GM12865 (cell line): ENCODE results near the gene FAAH.
A peak's percentile ranks its signal among the peaks of the same experiment; 100 is the strongest.

Experiments
- DNase-seq: peaks from one replicate; pipeline ENCODE4 v3.0.0; 2010; ENCODE audit warnings: low read depth
- H3K4me3 ChIP-seq: 2 replicates; pipeline ENCODE4 v1.5.1; 2011; ENCODE audit warnings: mild to moderate bottlenecking, low read depth, low read length, control low read depth
- CTCF ChIP-seq: IDR thresholded peaks from 2 replicates; pipeline ENCODE4 v1.5.1; 2011; ENCODE audit warnings: low read length, control low read depth, low read depth, inconsistent platforms; ENCODE audit not compliant: insufficient read depth; ENCODE audit errors: missing control alignments

The FAAH gene

DNA sequence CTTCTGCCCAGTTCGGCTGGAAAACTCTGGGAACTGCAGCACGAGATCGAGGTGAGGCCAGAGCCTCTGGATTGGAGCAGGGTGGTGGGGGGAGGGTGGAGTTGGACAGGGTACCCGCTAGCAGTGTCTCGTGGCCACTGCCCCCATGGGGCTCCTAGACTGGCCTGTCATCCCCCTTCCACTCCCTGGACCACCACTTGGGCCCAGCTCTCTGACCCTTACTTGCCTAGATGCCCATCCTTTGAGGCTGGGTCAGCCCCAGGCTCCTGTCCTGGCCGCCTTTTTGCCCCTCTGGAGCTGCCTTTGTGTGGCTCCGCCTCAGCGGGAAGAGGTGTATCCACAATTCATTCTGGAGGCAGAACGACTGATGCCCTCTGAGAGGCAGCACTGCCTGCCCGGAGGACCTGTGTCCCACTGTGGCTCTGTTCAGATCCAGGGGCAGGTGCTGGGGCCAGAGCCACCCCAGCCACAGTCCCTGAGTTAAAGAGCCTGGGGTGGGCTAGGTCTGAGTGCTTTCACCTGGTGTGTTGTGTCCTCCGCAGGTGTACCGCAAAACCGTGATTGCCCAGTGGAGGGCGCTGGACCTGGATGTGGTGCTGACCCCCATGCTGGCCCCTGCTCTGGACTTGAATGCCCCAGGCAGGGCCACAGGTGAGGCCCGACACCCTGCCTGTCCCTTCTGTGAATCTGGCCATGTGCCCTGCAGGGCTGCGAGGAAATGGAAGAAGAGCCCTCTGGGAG is 17.7 kb downstream of the FAAH start:
- no peak for DNase-seq
- H3K4me3 ChIP-seq: no peak overlapping the region
- peak; percentile 41 for TF ChIP-seq CTCF

- no peak for TF ChIP-seq CTCF
Measured at GRCh38 chr1:46412893-46413595, 18.9 kb downstream of the FAAH start.

DNA sequence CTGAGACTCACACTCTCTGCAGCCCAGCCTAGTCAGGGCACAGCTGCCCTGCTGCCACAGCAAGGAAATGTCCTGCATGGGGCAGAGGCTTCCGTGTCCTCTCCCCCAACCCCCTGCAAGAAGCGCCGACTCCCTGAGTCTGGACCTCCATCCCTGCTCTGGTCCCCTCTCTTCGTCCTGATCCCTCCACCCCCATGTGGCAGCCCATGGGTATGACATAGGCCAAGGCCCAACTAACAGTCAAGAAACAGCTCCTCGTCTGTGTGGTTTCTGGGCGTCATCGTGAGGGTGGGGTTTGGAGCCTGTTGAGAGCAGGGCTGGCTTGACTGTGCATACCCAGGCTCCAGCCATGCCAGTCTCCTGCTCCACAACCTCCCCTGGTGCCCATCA is 19.5 kb downstream of the FAAH start:
- H3K4me3 ChIP-seq: no peak overlapping the region
- DNase-seq: peak; percentile 40
- TF ChIP-seq CTCF: peak; percentile 47

More at GRCh38 chr1:46412893-46413595, 18.9 kb downstream of the FAAH start:
- no peak overlapping the region for H3K4me3 ChIP-seq
- DNase-seq: no peak

DNA sequence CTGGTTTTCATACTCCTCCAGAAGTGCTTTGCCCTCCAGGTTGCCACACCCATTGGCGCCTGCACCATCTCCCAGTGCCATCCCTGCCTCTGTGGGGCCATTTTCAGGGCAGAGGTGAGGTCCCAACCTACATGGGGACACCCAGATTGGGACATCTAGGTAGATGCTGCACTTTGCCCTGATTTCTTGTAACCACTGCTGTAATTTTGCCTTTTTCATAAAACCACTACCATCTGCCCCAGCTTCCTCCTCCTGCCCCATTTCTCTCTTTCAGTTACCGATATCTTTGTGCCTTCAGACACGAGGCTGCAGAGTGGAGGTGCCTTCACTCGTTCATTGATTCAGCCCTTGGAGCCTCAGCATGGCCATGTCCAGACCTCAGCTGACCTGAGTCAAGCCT is 21.4 kb downstream of the FAAH start:
- H3K4me3 ChIP-seq: no peak overlapping the region
- DNase-seq: no peak
- TF ChIP-seq CTCF: no peak

DNA sequence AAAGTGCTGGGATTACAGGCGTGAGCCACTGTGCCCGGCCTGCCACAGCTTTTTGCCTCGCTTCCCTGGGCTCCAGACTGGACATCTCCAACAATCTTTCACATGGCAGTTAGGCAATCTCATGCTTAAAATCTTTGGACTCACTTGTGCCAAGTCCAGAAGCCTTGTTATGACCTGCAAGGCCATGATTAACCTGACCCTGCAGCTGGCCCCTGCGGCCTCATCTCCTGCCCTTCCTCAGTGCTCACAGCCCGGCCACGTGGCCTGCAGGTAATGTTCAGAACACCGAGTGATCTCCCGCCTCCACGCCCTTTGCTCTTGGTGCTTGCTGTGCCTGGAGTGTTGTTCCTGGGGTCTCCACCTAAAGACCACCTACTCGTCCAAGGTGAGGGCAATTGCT is 24.9 kb downstream of the FAAH start:
- TF ChIP-seq CTCF: no peak
- DNase-seq: no peak
- H3K4me3 ChIP-seq: no peak overlapping the region

DNA sequence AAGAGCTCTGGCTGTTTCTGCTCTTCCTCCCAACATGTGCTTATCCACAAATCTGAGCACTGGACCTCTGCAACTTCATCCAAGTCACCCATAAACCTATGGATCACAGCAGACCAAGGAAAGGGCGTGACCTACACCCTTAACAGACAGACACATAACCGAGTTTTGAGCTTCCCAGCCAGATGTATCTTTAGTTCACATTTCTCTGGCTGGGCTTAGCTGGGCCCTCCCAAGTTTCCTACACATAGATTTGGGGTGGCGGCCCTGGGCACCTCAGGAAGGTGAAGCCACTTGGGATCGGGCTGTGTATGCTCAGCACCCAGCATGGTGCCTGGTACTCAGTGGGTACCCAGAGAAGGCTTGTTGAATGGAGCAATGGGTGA is 26.4 kb downstream of the FAAH start:
- no peak for TF ChIP-seq CTCF
- DNase-seq: no peak

DNA sequence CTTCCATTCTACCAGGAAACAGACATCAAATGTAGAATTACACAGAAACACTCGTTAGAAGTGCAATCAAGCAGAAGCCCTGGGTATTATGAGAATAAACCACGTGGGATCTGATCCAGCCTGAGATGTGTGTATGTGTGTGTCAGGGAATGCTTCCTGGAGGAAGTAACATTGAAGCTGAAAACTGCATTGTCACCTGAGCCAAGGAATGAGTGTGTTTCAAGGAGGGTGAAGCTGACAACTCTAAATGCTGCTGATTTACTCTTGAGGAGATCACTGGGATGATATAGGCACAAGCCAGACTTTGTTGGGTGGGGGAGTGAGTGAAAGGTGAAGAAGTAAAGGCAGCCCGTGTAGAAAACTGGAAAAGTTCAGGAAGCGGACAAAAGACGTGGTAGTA is 27.6 kb downstream of the FAAH start:
- H3K4me3 ChIP-seq: no peak overlapping the region
- no peak for TF ChIP-seq CTCF
- no peak for DNase-seq

More for the DNA sequence above, 26.4 kb downstream of the FAAH start:
- H3K4me3 ChIP-seq: no peak overlapping the region
